Activated CD4-positive, alpha-beta T cell treated with anti-CD3 and anti-CD28 coated beads for 48 hours (primary cell): ENCODE measurements around the gene GAREM1.
A peak's percentile ranks its signal among the peaks of the same experiment; 100 is the strongest.
"Not testable (repeated sequence)": the region's sequence is repeated elsewhere in the genome, so short reads cannot be mapped to it uniquely, and the experiment has no call there.

ENCODE experiments used
- DNase-seq: peaks from one replicate; pipeline ENCODE4 v3.0.0-alpha.2; 2020

The GAREM1 gene

GRCh38 chr18:32470714-32471633 lies at the start of gene GAREM1:
Gene GAREM1, minus strand, starts transcription at chr18:32470882. Its CDS starts 454 bp downstream, at chr18:32470428.
- peak; percentile 72 for DNase-seq

- DNase-seq = no peak
Measured at GRCh38 chr18:32511147-32511546, 40.5 kb upstream of the GAREM1 start.

GRCh38 chr18:32509111-32509510 lies 38.4 kb upstream of the GAREM1 start:
- no peak for DNase-seq

- no peak for DNase-seq
Measured at GRCh38 chr18:32507093-32507492, 36.4 kb upstream of the GAREM1 start.

GRCh38 chr18:32502014-32502413 lies 31.3 kb upstream of the GAREM1 start:
- no peak for DNase-seq

GRCh38 chr18:32501242-32501641 lies 30.6 kb upstream of the GAREM1 start:
- not testable (repeated sequence) for DNase-seq

- DNase-seq = no peak
Measured at GRCh38 chr18:32483002-32483401, 12.3 kb upstream of the GAREM1 start.

- DNase-seq = no peak
Measured at GRCh38 chr18:32482117-32482516, 11.4 kb upstream of the GAREM1 start.

GRCh38 chr18:32480581-32480980 lies 9.9 kb upstream of the GAREM1 start:
- no peak for DNase-seq

GRCh38 chr18:32478807-32479206 lies 8.1 kb upstream of the GAREM1 start:
- DNase-seq = no peak

- no peak for DNase-seq
Measured at GRCh38 chr18:32478317-32478716, 7.6 kb upstream of the GAREM1 start.

- DNase-seq = no peak
Measured at GRCh38 chr18:32476106-32476505, 5.4 kb upstream of the GAREM1 start.

- not testable (repeated sequence) for DNase-seq
Measured at GRCh38 chr18:32475069-32475468, 4.4 kb upstream of the GAREM1 start.

- no peak for DNase-seq
Measured at GRCh38 chr18:32473325-32473724, 2.6 kb upstream of the GAREM1 start.

- no peak for DNase-seq
Measured at GRCh38 chr18:32472841-32473240, 2.2 kb upstream of the GAREM1 start.

GRCh38 chr18:32470460-32470713 lies 295 bp downstream of the GAREM1 start:
- DNase-seq = no peak

- DNase-seq = no peak
Measured at GRCh38 chr18:32469691-32470459, 807 bp downstream of the GAREM1 start.

GRCh38 chr18:32469190-32469651 lies 1.5 kb downstream of the GAREM1 start:
- DNase-seq = peak; percentile 11

- DNase-seq = no peak
Measured at GRCh38 chr18:32468147-32468845, 2.4 kb downstream of the GAREM1 start.

- DNase-seq = no peak
Measured at GRCh38 chr18:32461709-32462272, 8.9 kb downstream of the GAREM1 start.

GRCh38 chr18:32460171-32460731 lies 10.4 kb downstream of the GAREM1 start:
- DNase-seq = no peak

GRCh38 chr18:32459361-32460101 lies 11.2 kb downstream of the GAREM1 start:
- DNase-seq = no peak
